KG1 (cell line): ENCODE measurements around the gene ANK3.
"Not testable (repeated sequence)": the region's sequence is repeated elsewhere in the genome, so short reads cannot be mapped to it uniquely, and the experiment has no call there.

ENCODE experiments used
- DNase-seq: peaks from one replicate; lab custom pipeline; 2025; lab: John Stamatoyannopoulos, UW

ANK3 gene

GRCh38 chr10:60304829-60305379 lies 84.8 kb downstream of the ANK3 start:
- no peak for DNase-seq

DNA sequence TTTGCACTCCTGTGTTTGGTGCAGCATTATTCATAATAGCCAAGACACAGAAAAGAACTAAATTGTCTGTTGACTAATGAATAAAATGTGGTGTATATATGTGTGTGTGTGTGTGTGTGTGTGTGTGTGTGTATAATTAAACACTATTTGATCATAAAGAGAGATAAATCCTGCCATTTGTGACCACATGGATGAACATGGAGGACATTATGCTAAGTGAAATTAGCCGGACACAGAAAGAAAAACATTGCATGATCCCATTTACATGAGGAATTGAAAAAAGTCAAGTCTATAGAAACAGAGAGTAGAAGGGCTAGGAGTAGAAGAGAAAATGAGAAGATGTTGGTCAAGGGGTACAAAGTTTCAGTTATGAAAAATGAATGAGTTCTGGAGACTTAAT lies 85.9 kb downstream of the ANK3 start:
- no peak for DNase-seq

- DNase-seq: no peak
Measured at GRCh38 chr10:60299961-60300883, 89.5 kb downstream of the ANK3 start.

GRCh38 chr10:60299390-60299778 lies 90.3 kb downstream of the ANK3 start:
- no peak for DNase-seq

DNA sequence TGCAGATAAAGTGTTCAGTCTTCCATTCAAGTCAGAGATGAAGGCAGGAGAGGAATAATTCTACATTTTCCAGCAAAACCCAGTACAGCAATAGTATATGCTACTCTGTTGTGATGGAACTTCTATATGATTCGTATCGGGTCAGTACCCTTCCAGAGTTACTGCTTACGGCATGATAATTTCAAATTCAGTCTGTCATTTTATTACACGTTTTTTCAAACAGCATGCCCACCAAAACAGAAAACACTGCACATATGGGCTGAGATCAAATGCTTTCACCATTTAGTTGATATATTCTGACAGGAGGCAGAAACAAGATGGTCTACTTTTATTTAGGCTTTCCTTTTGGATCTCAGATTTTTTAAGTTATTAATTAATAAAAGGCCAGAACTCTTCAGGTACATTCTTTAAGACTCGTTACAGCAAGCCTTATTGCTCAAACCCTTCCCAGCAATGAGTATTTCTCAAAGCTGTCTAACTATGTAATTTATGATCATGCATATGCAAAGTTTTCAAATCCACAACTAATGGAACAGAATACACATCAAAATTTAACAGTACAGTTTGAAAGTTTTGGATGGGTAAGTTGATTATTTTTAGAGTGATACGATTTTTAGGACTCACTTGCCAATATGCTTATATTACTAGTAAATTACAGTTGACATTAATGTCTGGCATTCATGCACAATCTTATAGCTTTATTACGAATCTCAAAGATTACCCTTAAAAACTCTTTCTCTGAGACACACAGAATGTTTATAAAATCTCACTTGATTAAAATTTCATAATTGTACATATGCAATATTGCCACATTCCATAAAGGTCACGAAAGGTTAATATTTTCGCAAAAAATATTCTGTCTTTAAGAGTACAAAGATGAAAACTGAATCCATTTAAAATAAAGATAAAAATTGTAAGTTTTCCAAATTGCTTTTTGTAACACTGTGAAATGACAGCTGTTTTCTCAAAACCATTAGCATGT lies 91.0 kb downstream of the ANK3 start:
- DNase-seq: no peak

GRCh38 chr10:60296073-60296472 lies 93.6 kb downstream of the ANK3 start:
- DNase-seq: no peak

- no peak for DNase-seq
Measured at GRCh38 chr10:60295028-60295937, 94.4 kb downstream of the ANK3 start.

GRCh38 chr10:60293581-60294175 lies 96.0 kb downstream of the ANK3 start:
- no peak for DNase-seq

- no peak for DNase-seq
Measured at GRCh38 chr10:60292998-60293397, 96.7 kb downstream of the ANK3 start.

DNA sequence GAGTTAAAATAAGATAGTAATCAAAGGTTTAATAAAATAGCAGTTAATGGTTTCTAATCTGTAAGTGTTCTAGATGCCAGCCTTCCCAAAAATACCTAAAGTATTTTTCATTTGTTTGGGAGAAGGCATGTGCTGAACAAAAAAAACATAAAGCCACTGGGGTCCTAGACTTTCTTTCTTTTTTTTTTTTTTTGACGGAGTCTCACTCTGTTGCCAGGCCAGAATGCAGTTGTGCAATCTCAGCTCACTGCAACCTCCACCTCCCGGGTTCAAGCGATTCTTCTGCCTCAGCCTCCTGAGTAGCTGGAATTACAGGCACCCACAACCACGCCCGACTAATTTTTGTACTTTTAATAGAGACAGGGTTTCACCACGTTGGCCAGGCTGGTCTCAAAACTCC lies 97.1 kb downstream of the ANK3 start:
- not testable (repeated sequence) for DNase-seq

DNA sequence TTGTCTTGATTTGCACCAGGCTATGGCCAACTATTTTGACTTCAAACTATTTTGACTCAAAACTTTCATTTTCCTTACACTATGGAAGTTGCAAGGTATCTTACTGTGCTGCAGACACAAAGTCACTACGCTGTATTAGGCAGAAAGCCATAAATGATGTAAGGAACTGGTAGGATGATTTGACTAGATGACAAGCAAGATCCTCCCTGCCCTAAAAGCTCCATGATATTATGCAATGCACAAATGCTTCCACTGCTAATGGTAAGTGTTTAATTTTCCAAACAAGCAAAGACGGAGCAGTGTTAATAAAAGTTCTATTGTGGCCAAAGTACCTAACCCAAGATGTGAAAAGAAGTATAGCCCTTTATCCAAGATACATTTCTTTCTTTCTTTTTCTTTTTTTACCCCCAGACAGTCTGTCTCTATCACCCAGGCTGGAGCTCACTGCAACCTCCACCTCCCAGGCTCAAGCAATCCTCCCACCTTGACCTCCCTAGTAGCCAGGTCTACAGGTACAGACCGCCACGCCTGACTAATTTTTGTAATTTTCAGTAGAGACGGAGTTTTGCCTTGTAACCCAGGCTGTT lies 98.2 kb downstream of the ANK3 start:
- no peak for DNase-seq

DNA sequence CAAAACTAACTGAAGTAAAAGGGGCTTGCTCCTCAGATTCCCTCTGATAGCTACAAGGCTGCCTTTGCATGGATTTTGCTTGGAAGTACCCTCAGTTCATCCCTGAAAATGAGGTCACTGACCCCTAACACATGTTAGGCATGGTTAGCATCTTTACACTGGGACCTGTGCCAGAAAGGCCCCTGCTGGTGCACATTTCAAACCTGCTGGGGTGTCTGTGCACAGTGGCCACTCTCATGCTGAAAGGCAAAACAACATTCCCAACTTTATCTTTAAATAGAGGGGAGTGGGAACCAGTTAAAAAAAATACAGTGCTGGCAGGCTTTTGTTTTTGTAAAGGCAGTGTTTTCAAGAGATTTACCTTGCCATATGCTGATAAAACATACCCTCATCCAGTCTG lies 99.1 kb downstream of the ANK3 start:
- DNase-seq: no peak

GRCh38 chr10:60289800-60290199 lies 99.9 kb downstream of the ANK3 start:
- DNase-seq: no peak

DNA sequence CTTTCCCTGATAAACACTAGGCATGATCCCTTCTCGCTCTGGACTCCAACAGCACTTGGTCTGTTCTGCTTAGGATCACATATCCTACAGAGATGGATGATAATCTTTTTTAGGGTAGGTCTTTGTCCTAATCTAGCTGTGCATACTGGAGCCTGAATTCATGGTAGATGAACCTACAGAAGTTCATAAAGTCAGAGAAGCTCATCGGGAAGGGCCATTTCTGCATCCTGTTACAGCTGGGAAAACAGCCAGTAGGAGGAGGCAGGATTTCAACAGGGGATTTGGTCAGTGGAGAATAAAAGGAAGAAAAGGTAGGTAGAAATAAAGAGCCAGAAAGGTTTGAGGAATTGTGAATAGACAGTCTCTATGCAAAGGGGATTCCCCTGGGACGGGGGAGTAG lies 101.4 kb downstream of the ANK3 start:
- DNase-seq: no peak

GRCh38 chr10:60286559-60286958 lies 103.1 kb downstream of the ANK3 start:
- no peak for DNase-seq

- DNase-seq: no peak
Measured at GRCh38 chr10:60283397-60283796, 106.3 kb downstream of the ANK3 start.

GRCh38 chr10:60282771-60283353 lies 106.8 kb downstream of the ANK3 start:
- DNase-seq: peak; percentile 7

DNA sequence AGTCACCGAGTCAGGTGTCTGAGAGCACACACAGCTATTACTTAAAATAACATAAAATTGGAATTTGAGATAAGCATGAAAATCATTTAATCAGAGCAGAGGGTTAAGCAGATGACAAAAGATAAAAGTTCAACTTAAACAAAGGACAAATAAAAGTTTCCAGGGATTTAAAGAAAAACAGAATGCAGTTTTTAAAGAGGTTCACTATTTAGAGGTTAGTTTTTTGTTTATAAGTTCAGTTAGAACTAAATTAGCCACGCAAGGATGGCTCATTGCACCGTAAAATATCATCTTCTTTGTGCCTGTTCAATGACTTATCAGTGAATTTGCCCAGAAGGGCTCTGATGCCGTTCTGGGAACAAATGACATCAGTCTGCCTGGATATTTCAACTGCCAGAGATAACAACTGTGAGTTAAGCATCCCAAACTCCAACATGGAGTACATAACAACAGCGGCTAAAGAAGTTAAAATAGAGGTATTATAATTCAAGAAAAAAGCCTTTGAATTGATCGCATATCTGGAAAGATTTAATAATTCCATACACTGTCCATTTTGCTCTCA lies 107.8 kb downstream of the ANK3 start:
- no peak for DNase-seq

- DNase-seq: no peak
Measured at GRCh38 chr10:60281331-60281730, 108.3 kb downstream of the ANK3 start.

- no peak for DNase-seq
Measured at GRCh38 chr10:60280475-60280874, 109.2 kb downstream of the ANK3 start.
